K562 treated with DMSO at 1 percent for 48 hours (cell line): ENCODE data around the gene C5orf22. TPM values are rescaled to one million over a fixed set of nuclear protein-coding genes. Genes with fewer than 3 reads are reported as not detected.

Source experiments
- total RNA-seq: library from RNA; unstranded; fragments of 300-600 nt; gene quantifications from 2 replicates; pipeline ENCODE4 v1.2.3, GENCODE V29; 2022; ENCODE audit warnings: low replicate concordance; ENCODE audit errors: extremely low read depth

Gene C5orf22
- not detected in 2 replicates for total RNA-seq

GRCh38 chr5:31531888-31532547, at the start of gene C5orf22, which contains the start of gene DROSHA:
C5orf22 (plus strand) TSS chr5:31532301; CDS start chr5:31532393, 92 bp downstream.
DROSHA (minus strand) TSS chr5:31532093; CDS start chr5:31529059, 3,034 bp downstream.

Other genes starting within 250 kb of the C5orf22 start
- not detected in 2 replicates for gene DROSHA, start 208 bp upstream of the C5orf22 start, total RNA-seq
- gene PDZD2, start 106.8 kb downstream of the C5orf22 start, total RNA-seq: not detected in 2 replicates